NOMO-1 (cell line): Measurements from ENCODE around the gene HADH.
"Not testable (repeated sequence)": the region's sequence is repeated elsewhere in the genome, so short reads cannot be mapped to it uniquely, and the experiment has no call there.

Source experiments
- DNase-seq, 2 experiments: peaks; one replicate each; lab custom pipeline; 2025; ENCODE audit not compliant: unreplicated experiment in 2 of 2; lab: John Stamatoyannopoulos, UW

Gene HADH

DNA sequence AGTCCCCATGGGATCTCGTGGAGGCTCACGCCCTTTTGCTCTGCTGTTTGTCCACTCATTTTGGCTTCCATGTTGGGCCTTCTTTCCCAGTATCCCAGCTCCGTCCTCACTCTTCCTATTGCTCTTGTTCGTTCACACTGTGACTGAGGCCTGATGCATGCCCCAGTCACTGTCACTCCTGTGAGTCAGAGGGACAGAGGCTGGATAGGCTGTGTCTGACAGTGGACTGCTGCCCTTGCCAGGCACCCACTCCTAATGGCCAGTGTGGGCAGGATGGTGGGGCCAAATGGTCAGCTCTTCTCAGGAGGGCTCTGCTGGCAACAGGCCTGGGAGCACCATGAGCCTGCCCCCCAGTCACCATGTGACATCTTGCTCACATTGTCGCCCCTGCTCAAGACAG, 40.0 kb downstream of the HADH start:
- no peak for DNase-seq

DNA sequence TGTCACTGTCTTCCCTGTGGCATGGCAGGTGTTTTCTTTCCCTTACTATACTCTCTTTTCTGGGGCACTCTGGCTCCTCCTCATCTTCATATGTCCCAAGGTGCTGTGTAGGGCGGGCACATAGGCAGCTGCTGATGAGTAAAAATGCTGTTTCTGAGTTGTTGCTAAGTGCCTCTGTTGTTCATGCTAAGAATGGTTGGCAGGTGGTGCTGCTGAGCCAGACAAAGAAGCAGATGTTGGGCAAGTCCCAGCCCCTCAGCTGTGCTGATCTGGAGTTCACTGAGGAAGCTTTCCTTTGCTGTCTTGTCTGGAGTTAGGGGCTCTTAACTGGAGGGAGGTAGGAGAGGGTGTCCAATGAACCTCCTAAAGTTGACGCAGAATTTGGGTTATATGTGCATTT, 40.6 kb downstream of the HADH start:
- DNase-seq: peak; percentile 4 to 22

DNA sequence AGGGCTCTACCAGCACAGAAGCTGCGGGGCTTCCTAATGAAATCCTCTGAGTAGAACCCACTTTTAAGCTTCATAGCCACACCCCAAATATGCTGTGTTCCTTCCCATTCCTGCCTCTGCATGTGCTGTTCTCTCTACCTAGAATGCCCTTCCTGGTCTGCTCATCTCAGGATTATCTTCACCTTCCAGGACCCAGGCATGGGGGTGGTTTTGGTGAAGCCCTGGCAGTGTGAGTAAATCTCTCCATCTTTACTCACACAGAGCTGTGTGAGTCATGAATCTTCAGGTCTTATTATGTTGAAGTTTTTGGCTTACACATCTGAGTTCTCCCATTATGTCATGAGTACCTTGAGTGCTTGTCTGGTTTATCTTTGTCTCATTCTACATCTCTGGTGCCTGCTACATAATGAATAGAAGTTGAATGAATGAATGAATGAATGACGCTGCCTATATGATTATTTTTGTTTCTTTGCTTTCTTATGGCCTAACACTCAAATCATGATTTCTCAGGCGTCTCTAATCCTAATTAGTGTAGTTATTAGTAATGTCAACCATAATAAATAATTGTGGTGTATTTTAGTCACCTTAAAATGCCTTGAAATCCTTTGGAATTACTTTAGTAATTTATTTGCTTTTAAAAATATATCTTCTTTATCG, 41.9 kb downstream of the HADH start:
- DNase-seq: no peak

DNA sequence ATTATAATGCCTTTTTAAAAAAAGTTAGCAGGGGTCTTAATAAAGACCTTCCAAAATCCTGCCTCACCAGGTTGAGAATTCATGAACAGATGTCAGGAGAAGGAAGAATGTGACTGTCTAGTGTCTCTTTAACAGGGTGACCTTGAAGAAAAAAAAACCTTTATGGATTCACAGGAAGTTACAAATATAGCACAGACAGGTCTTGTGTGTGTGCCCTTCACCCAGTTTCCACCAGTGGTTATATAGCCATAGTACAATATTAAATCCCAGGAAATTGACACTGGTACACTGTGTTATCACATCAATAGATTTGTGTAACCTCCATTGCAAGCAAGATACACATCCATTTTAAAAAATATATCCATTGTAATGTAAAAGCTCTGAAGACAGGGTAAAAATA, 43.7 kb downstream of the HADH start:
- no peak for DNase-seq

DNA sequence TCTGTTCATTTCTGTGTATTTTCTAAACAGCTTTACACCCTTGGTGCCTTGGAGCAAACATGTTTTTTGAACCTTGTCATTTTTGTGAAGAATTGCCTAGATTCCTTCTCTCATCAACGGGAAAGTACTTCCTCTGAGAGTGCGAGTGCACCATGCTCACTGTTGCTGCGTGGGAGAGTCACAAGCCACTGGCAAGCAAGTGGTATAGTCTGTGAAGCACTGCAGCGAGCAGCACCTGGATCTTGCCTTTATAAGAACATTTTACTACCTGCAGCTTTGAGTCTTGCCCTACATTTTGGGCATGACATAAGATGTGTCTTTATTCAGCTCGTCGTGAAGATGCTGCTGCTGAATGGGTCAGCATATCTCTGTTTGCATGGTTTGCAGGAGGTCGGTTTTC, 44.9 kb downstream of the HADH start:
- DNase-seq: no peak

DNA sequence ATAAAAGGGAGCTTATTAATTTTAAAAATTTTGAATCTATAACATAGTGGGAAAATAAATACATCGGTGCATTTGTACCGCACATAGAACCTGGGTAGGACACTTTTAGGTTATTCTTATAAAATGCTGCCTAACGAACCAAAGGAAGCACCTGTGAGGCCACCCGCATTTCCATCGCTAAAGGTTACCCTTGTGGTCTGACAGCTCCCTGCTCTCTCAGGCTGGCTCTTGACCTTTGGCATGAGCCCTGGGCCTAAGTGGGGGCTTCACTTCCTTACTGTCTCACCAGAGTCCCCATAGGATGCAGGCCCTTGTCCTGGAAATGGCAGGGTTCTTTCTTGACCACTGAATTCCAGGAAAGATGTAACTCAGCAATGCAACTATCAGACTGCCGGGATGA, 46.0 kb downstream of the HADH start:
- no peak for DNase-seq

DNA sequence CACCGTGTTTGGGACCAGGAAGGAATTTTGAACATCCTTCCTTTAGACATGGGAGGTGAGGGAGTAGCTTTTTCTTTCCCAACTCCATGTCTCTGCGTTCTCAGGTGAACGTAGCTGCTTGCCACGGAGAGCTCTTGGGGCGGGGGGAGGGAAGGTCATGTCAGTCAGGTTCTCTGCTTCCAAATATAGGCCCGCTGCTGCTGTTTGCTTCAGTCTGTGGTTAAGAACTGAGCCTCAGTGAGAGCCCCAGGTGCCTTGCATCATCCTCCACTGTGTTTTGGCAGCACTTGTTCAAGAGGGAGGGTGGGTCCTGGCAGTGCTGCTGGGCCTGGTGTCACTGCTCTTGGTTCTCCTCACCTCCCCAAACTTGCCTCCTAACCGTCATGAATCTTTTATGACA, 46.5 kb downstream of the HADH start:
- DNase-seq: no peak

DNA sequence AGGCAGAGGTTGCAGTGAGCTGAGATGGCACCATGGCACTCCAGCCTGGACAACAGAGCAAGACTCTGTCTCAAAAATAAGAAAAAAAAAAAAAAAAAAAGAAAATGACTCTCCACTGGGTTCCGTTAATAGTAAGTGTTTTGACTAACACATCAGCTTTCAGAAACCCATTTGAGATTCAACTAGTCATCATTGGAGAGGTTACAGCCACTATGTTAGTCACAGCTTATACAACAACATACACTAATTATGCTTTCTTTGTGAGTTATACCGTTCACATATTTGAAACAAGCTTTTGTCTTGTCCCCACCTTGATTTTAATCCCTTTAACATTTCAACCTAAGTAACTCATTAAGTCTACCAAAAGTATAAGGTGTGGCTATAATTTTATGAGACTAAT, 48.2 kb downstream of the HADH start:
- DNase-seq: no peak

DNA sequence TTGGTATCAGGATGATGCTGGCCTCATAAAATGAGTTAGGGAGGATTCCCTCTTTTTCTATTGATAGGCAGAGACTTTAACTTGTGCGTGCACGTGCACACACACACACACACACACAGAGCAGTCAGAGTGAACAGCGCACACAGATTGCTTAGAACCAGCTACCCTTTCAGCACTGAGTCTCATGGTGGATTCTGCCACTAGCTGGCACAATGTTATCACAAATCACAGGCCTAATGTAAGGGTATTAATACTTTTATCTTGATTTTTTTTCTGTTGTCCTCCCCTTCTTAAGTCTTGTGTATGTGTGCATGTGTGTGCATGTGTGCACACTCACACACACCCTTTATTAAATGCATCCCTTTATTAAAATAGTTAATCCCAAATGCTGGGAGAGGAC, 53.2 kb downstream of the HADH start:
- DNase-seq: no peak

DNA sequence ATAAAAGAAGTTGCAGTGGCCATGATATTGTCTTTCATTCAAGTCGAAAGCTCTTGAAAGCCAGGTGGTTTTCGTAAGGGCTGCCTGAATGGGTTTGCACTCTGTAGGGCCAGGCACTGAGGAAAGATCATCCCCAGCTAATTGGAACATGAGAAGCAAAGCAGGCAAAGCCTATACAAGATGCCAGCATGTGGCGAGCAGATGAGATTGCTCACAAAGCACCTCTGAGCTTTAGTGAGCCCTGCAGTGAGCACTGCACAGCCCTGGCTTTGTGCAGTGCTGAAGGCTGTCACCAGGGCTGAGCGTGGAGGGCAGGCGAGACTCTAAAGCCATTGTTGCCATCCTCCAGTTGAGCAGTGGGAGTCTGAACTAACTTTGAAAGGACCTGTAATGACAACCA, 53.8 kb downstream of the HADH start:
- DNase-seq: no peak

DNA sequence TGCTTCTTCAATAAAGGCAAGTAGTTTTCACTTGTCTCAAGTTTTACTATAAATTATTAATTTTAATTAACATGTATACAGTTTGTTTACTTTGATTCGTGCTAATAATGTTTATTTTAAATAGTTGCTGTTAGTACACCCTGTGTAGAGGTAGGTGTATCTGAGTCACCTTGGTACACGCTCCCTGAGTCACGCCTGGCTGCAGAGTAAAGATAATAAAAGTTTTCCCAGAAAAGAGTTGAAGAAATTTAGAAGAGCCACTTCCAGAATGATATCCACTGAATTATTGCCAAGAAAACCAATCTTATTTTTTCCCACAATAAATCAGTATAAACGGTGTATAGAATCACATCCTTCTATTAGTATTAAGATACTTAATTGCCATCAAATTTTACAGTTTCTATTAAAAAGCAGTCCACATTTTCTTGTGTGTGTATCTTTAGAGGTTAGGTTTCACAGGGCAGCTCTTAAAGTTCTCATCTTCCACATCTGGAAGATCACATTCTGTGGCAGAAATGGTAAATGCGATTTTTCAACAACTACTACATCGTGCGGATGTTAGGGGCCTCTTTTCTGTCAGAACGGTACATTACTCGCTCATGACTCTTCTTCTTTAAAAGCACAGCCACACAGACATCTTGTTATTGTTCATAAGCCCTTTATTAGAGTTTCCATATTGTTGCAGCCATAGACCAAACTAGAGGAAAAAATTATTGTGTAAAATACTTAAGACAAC, 55.4 kb downstream of the HADH start:
- no peak for DNase-seq

DNA sequence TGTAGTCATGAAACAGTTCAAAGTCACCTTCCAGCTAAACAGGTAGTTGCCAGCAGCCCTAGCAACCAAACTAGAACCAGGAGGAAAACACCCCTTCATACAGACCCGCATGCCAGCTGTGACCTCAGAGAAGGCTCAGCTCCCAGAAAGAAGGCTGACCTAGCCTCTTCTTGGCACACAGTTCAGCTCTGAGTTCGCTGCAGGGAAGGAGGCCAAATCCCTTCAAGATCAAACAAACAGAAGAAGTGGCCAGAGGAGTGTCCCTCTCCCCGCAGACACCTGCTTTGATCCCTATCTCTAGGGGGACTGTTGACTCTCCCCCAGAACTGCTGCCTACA, 56.0 kb downstream of the HADH start:
- DNase-seq: no peak

DNA sequence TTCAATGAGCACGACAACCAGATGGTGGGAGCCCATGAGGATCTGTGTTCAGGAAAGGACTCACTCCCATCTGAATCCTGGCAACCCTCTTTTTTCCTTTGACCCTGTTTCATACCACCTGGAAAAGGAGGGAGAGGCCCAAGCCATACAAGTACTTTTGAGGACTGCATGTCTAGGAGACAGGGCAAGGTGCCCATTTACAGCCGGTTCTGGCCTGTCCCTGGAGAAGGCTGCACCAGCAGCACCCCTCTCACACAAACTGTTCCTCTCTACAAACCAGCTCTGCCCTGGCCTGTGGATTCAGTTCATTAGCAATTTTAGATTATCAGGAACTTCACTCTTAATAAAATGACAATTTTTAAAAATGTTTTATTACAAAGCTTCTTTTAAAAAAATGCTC, 57.5 kb downstream of the HADH start:
- no peak for DNase-seq

DNA sequence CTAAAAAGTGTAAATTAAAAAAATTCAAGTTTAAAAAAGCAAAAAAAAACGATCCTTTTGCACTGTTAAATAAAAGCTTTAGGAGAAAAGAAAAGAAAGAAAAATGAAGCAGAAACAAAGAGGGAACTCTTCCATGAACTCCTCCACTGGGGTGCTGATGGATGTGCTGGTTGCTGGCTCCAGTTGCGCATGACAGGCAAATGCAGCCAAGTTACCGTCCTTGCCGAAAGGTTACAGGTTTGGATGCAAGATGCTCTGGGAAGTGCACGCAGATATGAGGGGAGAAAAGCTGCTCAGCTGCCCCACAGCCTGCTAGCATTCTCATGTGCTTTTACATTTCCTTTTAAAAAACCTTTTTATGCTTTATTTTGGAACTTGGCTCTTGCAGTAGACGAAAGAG, 58.5 kb downstream of the HADH start:
- no peak for DNase-seq

DNA sequence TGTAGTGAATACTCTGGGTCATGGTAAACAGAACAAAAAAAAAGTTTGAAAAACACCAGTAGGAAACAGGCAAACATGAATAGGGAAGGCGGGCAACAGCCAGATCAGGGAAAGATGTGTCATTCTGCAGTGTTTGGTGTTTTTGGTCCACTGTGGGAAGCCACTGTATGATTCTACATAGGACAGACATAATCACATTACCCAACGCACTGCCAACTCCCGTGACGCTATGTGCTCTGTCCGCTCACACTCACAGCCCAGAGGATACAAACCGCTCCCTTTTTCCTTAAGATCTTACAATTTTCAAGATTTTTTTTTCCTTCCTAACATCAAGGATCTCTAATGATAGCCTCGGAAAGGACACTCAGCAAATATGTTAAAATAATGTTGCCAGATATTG, 59.3 kb downstream of the HADH start:
- DNase-seq: no peak

DNA sequence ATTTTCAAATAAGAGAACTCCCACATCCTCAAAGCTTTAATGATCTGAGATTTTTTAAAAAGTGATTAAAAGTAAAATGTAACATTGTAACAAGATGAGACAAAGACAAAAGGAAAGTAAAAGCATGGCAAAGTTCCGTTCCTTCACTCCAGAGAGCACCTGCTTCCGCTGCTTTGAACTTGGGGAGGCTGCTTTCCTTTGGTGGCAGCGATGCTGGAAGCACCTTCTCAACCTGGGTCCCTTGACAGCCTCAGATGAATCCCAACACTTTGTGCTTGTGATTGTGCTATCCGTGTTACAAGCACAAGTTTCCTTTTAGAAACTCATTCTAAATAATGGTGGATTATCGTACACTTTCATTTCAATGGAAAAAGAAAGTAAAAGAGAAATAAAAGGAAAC, 59.7 kb downstream of the HADH start:
- no peak for DNase-seq

DNA sequence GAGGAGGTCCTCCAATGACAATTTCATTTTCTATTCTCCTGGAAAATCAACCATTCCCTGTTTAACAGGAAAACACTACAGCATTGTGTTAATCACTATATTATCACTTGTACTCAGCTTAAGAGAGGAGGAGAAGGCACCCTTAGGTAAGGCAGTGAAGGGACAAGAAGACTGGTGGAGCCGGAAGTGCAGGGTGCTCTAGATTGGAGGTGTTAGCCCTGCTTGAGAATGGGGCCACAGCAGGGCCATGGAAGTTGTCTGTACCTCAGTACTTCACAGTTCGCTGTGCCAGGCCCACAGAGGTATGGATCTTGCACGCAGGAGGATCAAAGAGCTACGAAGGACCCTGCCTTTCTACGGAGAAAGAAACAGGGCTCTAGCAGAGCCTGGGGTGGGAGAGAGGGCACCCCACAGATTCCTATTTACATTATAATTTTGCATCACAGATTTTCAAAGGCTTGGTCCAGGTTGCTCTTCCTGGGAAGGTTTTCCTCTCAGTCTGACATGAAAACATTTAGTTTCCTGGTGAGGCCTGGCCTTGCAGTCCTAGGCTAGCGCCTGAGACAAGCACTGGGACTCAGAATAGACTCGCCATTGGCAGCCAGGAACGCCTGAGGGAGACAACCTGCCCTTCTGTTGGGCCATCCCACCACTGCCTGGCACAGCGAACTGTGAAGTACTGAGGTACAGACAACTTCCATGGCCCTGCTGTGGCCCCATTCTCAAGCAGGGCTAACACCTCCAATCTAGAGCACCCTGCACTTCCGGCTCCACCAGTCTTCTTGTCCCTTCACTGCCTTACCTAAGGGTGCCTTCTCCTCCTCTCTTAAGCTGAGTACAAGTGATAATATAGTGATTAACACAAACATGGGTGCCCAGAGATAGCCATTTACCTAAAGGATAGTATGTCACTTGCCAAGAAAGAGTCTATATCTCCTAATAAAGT, 60.8 kb downstream of the HADH start:
- DNase-seq: not testable (repeated sequence)

DNA sequence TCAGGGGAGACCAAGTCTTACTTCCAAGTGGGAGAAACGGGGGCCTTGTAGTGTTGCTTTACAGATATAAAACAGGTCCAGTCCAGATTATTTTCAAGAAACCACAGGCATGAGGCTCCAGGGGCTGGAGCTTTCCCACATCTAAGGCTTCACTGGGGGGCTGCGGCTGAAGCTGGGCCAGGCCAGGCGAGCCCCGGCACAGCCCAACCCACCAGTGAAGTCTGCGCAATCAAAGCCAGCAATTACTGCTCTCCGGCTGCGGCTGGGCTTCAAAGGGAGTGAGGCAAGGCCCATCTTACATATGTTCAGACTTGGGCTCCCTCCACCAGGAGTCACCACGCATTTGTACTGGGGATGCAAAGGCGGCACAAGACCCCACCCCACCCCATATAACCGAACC, 61.7 kb downstream of the HADH start:
- no peak for DNase-seq

DNA sequence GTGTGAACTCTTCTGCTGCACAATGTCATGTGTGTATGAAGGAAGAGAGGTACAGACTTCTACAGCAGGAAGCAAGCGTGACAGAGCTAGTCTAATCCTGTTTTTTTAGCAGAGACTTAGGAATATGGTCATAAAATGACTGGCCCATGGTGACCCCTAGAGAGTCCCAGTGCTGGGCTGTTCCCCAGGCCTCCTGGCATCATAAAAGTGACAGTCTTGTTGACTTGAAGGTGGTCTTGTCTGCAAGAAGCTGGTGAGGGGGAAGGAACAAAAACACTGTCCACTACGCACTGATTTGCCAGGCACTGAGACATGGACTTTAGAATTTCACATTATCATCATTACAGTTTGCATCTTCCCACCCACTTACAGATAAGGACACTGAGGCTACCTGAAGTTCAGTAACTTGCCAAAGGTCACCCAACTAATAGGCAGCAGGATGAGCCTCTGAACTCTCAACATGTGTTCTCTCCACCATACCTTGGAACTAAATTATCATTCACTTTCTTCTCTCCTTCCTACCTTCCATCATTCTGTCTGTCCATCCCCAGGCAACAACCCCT, 63.0 kb downstream of the HADH start:
- no peak for DNase-seq

DNA sequence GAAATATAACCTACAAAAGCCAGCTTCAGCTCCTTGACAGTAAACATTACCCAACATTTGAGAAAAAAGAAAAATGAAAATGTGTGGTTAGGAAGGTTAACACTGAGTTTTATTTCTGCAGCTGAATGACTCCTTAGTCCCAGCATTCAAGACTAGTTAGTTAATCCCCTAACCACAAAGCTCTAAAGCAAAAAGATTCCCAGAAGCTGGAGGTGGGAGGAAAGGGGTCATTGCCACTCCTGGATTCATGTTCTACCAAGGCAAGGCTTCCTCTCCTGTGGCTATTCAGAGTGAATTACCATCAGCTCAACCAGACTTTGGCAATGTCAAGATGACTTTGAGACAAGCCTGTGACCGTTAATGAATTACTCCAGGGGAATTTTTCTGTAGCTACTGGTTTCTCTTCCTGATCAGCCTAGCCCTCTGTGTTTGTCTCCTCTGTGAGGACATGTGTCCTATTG, 63.6 kb downstream of the HADH start:
- no peak for DNase-seq

DNA sequence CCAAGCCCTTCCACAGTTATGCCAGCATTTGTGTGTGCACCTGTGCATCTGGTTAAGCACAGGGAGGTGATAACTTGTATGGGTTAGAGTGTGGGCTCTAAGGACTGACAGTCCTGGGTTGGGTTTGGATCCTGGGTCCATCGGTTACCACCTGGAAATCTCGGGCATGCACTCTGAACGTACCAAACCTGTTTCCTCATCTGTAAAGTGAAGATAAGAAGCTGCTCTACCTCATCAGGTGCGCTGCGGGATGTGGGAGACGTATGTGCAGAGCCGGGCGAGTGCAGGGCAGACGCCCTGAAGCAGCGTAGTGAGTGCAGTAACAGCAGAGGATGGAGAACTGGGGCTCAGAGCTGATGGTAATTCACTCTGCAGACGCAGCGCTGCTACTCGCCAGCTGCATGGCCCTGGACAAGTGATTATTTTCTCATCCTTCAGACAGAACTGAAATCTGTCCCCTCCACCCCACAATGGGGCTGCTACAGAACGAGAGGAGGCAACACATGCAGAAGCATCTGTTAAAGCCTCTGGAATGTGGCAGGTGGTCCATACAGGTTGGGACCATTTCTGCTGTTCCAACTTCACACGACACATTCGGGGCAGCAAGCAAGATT, 64.4 kb downstream of the HADH start:
- no peak for DNase-seq
